NCI-H1092 treated with DMSO at 0.1 percent for 48 hours (cell line): Measurements from ENCODE around the gene BABAM1.

Experiments used
- DNase-seq: peaks from one replicate; lab custom pipeline; 2025; lab: John Stamatoyannopoulos, UW

BABAM1 gene

DNA sequence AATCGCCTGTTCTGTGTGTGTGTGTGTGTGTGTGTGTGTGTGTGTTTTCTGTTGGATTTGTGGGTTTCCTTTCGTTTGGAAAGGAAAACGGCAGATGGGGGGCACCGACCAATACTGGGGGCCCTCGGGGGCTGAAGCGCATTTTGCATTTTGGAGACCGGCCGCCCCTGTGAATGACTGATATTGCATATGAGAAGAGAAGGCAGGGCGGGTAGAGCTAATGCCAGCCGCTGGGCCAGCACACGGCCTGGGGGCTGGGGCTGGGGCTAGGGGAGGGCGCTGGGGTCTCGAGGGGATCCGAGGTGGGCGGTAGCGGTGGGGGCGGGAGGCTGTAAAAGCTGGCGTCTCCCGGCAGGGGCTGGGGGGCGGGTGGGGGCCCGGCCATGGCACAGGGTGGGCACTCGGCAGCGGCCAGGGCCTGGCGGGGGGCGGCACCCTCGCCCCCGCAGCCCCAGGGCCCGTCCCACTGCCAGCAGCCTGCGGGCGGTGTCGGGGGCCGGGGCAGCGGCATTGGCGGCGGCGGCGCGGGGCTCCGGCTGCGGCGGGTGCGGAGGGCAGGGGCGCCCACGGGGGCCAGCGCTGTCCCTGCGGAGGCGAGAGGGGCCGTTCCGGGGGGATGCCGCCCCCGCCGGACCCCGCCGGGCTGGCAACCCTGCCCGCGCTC is 56.2 kb downstream of the BABAM1 start:
- no peak for DNase-seq

DNA sequence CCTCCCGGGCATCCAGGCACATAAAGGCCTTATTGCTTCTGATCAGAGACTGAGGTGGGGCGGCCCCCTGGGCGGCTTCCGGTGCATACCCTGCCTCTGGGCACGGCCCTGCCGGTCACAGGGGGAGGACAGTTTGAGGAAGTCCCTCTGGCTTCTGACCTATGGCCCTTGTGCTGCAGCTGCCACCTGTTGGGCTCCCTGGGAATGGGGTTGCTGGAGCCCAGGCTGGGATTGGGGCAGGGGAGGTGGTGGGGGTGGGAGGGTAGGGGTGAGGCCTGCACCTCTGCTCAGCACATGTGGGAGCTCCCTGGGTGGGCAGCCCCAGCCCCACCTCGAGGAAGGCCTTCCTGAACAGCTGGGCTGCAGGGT is 56.7 kb downstream of the BABAM1 start:
- no peak for DNase-seq

DNA sequence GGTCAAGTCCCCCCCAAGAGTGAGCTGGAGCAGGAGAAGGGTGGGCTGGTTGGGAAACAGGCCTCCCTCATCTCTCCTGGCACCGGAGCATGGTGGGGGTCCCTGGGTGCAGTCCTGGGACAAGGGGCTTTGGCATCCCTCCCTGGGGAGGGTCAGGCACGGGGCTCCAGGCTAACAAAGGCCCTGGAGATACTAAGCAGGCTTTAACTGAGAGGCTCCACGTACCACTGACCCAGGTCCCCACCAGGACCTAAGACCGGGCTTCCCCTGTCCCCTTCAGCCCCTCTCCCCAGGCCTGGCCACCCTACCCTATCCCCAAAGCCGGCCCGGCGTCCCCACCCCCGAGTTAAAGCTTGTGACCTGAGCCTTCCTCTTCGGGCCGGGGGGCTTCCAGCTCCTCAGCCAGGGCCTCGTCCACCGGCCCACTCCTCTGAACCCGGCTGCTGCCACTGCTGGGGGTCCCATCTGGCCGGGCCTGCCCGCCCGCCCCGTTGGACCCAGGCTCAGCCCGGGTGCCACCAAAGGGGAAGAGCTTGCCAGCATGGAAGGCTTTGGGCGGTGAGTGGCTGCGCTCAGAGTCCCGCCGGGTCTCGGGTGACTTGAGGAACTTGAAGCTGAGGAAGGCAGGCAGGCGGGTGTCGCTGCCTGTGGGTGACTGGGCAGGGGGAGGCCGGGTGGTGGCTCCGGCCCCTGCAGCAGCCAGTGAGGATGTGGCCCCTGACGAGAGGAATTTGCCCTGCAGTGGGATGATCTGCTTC is 57.3 kb downstream of the BABAM1 start:
- no peak for DNase-seq

DNA sequence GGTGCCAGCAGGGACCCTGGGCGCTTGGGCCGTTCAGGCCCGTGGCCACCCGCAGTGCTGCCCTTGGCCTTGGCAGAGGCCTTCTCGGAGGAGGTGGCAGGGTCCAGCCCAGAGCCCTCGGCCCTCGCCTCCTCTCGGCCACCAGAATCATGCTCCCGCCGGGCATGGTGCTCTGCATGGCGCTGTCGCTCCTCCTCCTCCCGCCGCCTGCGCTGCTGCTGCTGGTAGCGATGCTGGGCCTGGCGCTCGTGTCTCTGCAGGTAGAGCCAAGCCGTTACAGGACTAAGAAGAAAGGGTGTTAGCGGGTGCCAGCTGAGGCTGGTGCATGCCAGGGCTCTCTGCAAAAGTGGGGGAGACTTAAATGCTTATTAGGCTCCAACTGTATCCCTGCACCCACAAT is 57.9 kb downstream of the BABAM1 start:
- DNase-seq = no peak

DNA sequence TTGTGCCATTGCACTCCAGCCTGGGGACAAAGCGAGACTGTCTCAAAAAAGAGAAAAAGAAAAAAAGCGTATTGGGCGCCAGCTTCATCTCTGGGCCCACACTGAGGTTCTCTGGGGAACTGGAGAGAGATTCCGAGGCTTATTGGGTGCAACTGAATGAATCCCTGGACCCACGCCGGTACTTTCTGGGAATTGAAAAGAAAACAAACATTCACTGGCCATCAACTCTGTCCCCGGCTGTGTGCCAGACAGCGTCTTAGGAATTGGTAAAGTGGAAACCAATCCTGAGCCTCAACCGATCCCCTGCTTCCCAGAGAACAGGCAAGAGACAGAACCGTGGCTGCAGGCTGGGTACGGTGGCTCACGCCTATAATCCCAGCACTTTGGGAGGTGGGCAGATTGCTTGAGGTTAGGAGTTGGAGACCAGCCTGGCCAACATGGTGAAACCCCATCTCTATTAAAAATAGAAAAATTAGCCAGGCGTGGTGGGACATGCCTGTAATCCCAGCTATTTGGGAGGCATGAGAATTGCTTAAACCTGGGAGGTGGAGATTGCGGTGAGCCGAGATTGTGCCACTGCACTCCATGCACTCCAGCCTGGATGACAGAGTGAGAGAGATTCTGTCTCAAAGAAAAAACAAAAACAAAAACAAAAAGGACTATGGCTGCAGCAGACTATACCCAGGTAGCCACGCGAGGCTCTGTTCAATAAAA is 58.8 kb downstream of the BABAM1 start:
- DNase-seq = no peak

DNA sequence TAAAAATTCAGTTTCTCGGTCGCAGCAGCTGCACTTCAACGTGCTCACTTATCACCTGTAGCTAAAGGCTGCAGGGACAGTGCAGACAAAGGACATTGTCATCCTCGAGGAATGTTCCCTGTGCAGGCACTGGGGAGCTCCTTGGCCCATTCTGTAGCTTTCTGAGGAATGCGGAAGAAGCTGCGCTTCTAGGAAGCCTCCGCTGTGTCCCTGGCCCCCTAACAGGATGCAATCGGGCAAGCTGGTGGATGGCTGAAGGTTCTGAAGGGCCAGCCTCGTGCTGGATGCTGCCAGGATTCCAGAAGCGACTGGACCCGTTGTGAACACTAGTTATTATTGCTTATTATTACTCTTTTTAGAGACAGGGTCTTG is 59.3 kb downstream of the BABAM1 start:
- no peak for DNase-seq

DNA sequence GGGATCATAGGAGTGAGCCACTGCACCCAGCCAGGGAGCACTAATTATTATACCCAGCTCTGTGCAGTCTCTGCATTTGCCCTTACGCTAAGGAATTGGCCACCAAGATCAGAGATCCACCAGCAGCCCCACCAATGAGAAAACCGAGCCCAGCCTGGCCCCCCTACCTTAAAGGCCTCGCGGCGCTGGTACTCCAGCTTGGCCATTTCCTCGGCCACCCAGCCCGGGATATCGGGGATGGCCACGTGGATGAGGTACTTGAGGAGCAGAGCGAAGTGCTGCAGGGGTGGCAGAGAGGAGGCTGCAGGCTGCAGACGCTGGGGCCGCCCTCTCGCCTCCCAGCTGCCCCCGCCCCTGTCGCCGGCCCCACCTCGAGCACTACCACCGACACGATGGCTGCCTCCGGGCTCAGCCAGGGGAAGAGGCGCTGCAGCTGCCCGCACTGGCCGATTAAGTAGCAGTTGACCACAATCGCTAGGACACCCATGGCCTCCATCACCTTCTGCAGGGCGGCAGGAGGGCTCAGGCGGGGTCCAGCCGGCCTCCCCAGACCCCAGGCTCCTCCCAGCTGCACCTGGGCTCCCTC is 59.9 kb downstream of the BABAM1 start:
- DNase-seq = no peak

DNA sequence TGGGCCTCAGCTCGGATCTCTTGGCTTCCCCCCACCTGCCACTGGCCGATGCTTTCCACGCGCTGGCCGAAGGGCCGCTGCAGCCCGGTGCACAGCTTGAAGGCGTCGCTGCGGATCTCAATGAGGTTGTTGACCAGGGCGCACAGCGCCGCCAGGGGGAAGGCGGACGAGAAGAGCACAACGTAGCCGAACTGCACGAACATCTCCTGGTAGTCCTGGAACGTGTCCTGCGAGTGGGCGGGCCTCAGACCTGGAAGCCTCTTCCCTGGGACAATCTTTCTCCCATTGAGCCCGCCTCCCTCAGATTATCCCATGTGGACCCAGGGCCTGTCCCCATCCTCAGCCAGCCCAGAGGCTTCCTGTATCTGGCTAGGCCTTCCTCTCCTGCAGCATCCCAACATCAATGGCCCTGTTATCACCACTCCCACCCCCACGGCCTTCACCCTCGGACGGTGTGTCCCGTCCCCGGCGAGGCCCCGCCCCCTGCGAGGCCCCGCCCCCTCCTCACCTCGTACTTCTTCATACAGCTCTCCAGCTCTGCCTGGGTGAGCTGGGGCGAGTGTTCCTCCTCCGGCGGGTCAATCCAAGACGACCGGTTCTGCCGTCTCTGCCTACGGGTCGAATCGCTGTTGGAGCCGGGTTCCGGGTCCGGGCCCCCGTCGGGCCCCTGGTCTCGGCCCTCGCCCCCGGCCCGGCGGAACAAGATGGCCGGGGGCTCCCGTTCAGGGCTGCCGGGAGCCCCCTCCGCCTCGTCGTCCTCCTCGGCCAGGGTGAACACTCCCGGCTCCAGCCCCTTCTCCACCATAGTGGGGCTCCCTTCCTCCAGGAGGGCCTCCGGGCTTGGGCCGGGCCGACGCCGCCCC is 60.6 kb downstream of the BABAM1 start:
- DNase-seq = no peak
